GM12892 (cell line): ENCODE results near the gene KRTAP4-7.
"Not testable (repeated sequence)": the region's sequence is repeated elsewhere in the genome, so short reads cannot be mapped to it uniquely, and the experiment has no call there.

Experiments used
- DNase-seq: peaks from one replicate; pipeline ENCODE4 v3.0.0; 2011; ENCODE audit not compliant: insufficient read length
- FAIRE-seq: peaks from 2 replicates; lab custom pipeline; 2011; peaks lifted over from hg19 to GRCh38; lab: Jason Lieb, UNC
- POLR2A ChIP-seq: IDR thresholded peaks from 2 replicates; pipeline ENCODE4 v1.6.1; 2011; ENCODE audit warnings: low read depth, low read length, control low read depth
- POLR2AphosphoS5 ChIP-seq: IDR thresholded peaks from 2 replicates; pipeline ENCODE4 v1.6.1; 2011; ENCODE audit warnings: low read depth, low read length, control low read depth
- TAF1 ChIP-seq: IDR thresholded peaks from 2 replicates; pipeline ENCODE4 v1.6.1; 2011; ENCODE audit warnings: low read depth, mild to moderate bottlenecking, control low read depth, low read length, borderline replicate concordance

KRTAP4-7 gene

GRCh38 chr17:41073676-41074075 lies 10.3 kb upstream of the KRTAP4-7 start:
- DNase-seq = no peak

GRCh38 chr17:41076788-41077187 lies 7.2 kb upstream of the KRTAP4-7 start:
- no peak for FAIRE-seq
- no peak for DNase-seq
- TF ChIP-seq POLR2A (no peak), TAF1 (no peak), POLR2AphosphoS5 (no peak)

More at GRCh38 chr17:41073676-41074075, 10.3 kb upstream of the KRTAP4-7 start:
- TF ChIP-seq POLR2AphosphoS5 = no peak
- no peak for TF ChIP-seq POLR2A
- no peak for TF ChIP-seq TAF1
- no peak for FAIRE-seq

DNA sequence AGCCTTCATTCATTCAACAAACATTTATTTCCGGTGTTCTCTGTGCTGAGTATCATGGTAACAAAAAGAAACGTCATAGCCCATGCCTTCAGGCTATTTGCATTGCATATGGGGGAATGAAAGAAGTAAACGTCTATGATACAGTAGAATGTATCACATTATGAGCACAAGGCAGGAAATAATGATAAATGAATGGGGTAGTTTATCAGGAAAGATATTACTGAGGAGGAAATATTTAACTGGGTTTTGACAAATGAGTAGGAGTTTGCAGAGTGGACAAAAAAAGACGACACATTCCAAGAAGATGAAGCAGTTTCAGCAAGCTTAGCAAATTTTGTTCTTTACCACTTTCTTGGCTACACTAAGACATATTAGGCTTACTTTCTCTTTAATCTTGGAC lies 1.3 kb upstream of the KRTAP4-7 start:
- no peak for FAIRE-seq
- DNase-seq = no peak
- no peak for TF ChIP-seq POLR2A
- TF ChIP-seq TAF1 = no peak
- no peak for TF ChIP-seq POLR2AphosphoS5

GRCh38 chr17:41083427-41083826 lies 523 bp upstream of the KRTAP4-7 start:
- not testable (repeated sequence) for DNase-seq, FAIRE-seq

- not testable (repeated sequence) for FAIRE-seq, DNase-seq
These were observed 4.9 kb downstream of the KRTAP4-7 start for GRCh38 chr17:41088760-41089352.

- DNase-seq (no peak), FAIRE-seq (no peak)
- TF ChIP-seq TAF1 (no peak), POLR2A (no peak), POLR2AphosphoS5 (no peak)
These were observed 12.1 kb downstream of the KRTAP4-7 start for GRCh38 chr17:41096055-41096454.

GRCh38 chr17:41098042-41098441 lies 14.1 kb downstream of the KRTAP4-7 start, which contains the start of gene KRTAP4-8:
TSS of gene KRTAP4-8 (minus strand) at chr17:41098142. CDS start at chr17:41098084, 58 bp downstream.
- TF ChIP-seq POLR2AphosphoS5 = no peak
- no peak for TF ChIP-seq TAF1
- no peak for TF ChIP-seq POLR2A
- FAIRE-seq (no peak), DNase-seq (no peak)

DNA sequence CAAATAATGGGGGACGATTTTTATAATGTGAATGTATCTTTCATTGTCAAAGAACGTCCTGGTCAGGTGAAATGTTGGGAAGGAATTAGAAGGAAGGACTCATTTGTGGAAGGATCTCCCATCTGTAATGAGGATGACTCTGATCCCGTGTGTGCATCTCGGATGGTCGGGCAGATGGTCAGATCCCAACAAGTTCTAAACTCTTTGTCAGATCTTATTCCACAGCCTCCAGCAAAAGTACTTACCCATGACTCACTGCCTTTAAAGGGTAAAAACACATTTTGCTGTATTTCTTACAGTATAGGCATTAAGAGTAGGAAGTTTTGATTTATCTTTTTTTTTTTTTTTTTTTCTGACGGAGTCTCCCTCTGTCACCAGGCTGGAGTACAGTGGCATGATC lies 14.5 kb downstream of the KRTAP4-7 start:
- no peak for FAIRE-seq
- DNase-seq = no peak

GRCh38 chr17:41099682-41100480 lies 15.9 kb downstream of the KRTAP4-7 start:
- not testable (repeated sequence) for DNase-seq, FAIRE-seq

More for the DNA sequence above, 14.5 kb downstream of the KRTAP4-7 start:
- no peak for TF ChIP-seq POLR2A
- TF ChIP-seq TAF1 = no peak
- TF ChIP-seq POLR2AphosphoS5 = no peak

DNA sequence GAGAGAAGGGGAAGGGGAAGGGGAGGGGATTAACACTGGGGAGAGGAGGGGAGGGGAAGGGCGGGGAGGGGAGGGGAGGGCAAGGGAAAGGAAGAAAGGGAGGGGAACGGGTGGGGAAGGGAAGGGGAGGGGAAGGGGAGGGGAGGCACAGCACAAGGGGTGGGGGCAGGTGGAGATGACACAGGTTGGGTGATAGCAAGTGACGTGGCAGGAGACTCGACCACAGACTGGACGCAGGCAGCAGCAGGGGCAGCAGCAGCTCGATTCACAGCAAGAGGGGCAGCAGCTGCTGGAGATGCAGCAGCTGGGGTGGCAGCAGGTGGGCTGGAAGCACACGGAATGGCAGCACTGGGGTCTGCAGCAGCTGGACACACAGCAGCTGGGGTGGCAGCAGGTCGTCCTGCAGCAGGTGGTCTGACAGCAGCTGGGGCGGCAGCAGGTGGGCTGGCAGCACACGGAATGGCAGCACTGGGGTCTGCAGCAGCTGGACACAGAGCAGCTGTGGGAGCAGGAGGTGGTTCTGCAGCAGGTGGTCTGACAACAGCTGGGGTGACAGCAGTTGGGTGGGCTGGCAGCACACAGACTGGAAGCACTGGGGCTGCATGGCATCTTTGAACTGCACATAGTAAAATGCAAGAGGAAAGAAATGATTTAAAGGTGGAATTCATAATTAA lies 17.8 kb downstream of the KRTAP4-7 start, which contains the start of gene KRTAP4-16:
Gene KRTAP4-16 (minus strand): TSS at position 624 of the 674 bp plus-strand sequence. CDS start 0 bp downstream, at position 624.
- no peak for TF ChIP-seq POLR2A
- no peak for TF ChIP-seq TAF1
- no peak for TF ChIP-seq POLR2AphosphoS5
- FAIRE-seq (no peak), DNase-seq (no peak)

DNA sequence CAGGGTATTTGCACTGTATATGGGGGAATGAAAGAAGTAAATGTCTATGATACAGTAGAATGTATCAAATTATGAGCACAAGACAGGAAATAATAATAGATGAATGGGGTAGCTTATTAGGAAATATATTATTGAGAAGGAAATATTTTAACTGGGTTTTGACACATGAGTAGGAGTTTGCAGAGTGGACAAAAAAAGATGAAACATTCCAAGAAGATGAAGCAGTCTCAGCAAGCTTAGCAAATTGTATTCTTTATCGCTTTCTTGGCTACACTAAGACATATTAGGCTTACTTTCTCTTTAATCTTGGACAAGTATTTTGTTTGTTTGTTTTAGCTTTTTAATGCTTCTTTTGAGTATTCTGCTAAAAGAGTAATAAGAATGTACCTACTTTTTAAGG lies 19.9 kb downstream of the KRTAP4-7 start:
- TF ChIP-seq POLR2AphosphoS5 = no peak
- TF ChIP-seq TAF1 = no peak
- no peak for TF ChIP-seq POLR2A
- DNase-seq (no peak), FAIRE-seq (no peak)

DNA sequence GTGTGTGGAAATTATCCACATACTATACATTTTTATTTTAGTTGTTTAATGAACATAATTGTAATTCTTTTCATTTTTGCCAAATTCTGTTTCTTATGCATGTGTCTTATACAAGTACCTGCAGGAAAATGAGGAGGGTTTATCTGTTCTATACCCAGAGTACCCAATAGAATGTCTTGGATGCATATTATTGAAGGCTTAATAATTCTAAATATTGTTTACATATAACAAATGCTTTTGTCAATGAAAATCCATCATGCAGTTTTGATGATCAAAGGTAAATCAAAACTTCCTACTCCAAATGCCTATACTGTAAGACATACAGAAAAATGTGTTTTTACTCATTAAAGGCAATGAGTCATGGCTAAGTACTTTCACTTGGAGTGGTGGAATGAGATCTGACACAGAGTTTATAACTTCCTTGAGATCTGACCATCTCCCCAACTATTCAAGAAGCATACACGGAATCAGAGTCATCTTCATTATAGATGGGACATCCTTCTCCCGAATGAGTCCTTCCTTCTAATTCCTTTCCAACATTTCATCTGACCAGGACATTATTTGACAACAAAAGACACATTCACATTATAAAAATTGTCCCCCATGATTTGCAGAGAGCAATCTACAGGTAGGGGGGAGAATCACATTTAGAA lies 20.6 kb downstream of the KRTAP4-7 start:
- FAIRE-seq, DNase-seq: not testable (repeated sequence)

DNA sequence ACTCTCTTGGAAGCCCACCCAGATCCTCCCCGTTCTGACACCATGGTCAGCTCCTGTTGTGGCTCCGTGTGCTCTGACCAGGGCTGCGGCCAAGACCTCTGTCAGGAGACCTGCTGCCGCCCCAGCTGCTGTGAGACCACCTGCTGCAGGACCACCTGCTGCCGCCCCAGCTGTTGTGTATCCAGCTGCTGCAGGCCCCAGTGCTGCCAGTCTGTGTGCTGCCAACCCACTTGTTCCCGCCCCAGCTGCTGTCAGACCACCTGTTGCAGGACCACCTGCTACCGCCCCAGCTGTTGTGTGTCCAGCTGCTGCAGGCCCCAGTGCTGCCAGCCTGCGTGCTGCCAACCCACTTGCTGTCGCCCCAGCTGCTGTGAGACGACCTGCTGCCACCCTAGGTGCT lies 21.4 kb downstream of the KRTAP4-7 start, which contains the start of gene KRTAP4-9:
Gene KRTAP4-9 (plus strand): TSS at position 43 of the 400 bp plus-strand sequence. CDS start 0 bp downstream, at position 43.
- DNase-seq, FAIRE-seq: not testable (repeated sequence)
